ENCODE results near the gene ARHGAP32.
"Not testable (repeated sequence)": the region's sequence is repeated elsewhere in the genome, so short reads cannot be mapped to it uniquely, and the experiment has no call there.

ARHGAP32 gene

DNA sequence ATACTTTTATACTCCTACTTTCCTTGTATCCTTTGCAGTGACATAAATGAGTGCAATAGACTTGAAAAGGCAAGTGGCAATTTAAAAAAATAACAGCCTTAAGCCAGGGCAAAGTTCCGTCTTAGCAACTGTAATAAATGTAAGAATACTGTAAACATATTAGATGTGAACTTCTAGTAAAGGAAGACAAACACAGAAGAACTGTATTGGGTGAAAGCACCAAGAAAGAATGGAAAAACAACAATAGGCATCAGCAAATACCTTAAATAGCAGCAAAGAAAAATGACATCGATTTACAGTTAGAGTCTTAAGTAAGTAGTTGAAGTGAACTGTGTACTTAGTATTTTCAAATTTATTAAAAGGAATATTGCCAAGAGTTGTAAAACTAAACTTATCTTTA lies 174.0 kb downstream of the ARHGAP32 start:
- no peak for FAIRE-seq

- FAIRE-seq: no peak
Observed at GRCh38 chr11:129013737-129014475, 178.2 kb downstream of the ARHGAP32 start.

GRCh38 chr11:129012880-129013279 lies 179.2 kb downstream of the ARHGAP32 start:
- FAIRE-seq: no peak

DNA sequence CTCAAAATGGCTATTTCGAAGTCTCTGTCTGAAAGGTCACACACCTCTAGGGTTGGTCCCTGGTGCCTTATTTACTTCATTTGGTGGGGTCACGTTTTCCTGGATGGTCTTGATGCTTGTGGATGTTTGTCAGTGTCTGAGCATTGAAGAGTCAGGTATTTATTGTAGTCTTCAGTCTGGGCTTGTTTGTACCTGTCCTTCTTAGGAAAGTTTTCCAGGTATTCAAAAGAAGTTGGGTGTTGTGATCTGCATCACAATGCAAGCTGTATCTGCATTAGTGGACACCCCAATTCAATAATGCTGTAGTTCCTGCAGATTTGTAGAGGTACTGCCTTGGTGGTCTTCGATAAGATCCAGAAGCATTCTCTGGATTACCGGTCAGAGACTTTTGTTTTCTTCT lies 186.0 kb downstream of the ARHGAP32 start:
- FAIRE-seq: no peak

DNA sequence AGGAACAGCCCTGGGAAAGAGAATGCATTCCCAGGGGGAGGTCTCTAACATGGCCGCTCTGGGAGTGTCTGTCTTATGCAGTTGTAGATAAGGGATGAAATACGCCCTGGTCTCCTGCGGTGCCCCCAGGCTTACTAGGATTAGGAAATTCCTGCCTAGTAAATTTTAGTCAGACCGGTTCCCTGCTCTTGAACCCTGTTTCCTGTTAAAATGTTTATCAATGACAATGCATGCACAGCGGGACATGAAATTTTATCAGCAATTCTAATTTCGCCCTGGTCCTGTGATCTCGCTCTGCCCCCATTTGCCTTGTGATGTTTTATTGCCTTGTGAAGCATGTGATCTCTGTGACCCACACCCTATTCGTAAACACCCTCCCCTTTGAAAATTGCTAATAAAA lies 193.0 kb downstream of the ARHGAP32 start:
- FAIRE-seq: not testable (repeated sequence)

- no peak for FAIRE-seq
Observed at GRCh38 chr11:128988242-128988970, 203.7 kb downstream of the ARHGAP32 start.

GRCh38 chr11:128985880-128986279 lies 206.2 kb downstream of the ARHGAP32 start:
- no peak for FAIRE-seq

DNA sequence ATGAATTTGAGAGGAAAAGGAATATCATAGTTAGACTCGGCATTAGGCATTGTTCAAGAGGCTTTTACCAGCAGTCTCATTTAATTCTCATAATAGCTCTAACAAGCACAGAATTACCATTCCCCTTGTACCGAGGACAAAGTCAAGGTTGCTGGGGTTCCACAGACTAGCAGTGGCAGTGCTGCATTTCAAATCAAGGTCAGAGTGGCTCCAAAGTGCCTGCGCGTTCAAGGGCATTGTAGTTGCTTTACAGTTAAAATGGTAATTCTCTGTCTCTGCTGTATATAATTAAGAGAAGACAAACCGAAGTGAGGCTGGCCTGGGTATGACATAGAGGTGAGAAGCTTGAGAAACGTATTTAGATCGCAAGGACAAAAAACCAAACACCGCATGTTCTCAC lies 209.1 kb downstream of the ARHGAP32 start:
- no peak for FAIRE-seq

DNA sequence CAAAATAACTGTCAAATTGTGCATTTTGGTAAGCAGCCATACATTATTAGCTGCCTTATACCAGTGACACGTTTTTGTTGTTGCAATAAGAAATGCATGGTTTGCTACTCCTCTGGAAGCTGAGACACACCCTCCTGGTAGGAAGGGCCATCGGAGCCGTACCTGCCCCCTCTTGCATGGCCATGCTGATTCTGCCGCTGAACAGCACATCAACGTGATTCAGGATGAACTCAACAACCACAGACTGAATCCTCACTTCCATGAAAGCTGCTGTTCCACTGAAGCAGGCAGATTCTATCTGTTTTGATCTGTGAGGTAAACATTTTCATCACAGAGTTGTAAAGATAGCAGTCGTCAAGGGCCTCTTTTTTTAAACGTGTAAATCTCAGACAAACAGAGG lies 210.9 kb downstream of the ARHGAP32 start:
- no peak for FAIRE-seq

GRCh38 chr11:128970598-128971190 lies 221.4 kb downstream of the ARHGAP32 start:
- no peak for FAIRE-seq

- FAIRE-seq: no peak
Observed at GRCh38 chr11:128968916-128969315, 223.2 kb downstream of the ARHGAP32 start.

GRCh38 chr11:128967578-128967977 lies 224.5 kb downstream of the ARHGAP32 start:
- no peak for FAIRE-seq

DNA sequence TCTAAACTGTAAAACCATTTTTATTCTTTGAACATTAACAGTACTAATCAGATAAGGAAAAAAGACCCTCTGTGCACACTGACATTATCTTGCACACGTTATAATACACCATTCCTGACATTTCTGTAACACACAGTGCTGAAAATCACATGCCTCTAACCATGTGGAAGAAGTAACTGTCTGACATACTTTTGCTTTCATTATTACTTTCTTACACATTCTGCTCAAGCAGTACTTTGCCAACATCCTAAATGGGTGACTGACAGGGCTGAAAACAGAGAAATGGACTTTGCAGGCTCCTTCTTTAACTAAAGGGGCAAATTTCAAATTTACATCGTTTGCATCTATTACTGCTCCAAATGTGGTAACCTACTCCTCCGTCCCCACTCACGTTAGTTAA lies 226.6 kb downstream of the ARHGAP32 start:
- FAIRE-seq: no peak

GRCh38 chr11:128964463-128964930 lies 227.6 kb downstream of the ARHGAP32 start:
- no peak for FAIRE-seq

GRCh38 chr11:128963744-128964325 lies 228.3 kb downstream of the ARHGAP32 start:
- FAIRE-seq: no peak

DNA sequence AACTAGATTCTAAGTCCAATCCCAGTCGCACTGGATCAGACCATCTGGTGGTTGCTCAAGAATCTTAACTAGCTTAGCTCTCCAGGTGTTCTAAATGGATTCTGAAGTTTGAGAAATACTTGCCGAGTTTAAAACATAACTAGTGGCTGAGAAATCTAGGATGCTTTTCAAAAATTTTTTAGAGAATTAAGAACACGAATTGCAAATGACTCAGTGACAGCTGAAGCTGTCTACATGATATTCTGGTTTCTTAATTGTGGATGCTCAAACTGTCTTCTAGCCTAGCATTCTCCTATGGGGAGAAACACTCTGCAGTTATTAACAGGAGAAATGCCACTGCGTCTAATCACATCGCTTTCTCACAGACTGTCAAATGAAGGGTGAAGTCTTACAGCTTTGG lies 229.2 kb downstream of the ARHGAP32 start:
- no peak for FAIRE-seq

DNA sequence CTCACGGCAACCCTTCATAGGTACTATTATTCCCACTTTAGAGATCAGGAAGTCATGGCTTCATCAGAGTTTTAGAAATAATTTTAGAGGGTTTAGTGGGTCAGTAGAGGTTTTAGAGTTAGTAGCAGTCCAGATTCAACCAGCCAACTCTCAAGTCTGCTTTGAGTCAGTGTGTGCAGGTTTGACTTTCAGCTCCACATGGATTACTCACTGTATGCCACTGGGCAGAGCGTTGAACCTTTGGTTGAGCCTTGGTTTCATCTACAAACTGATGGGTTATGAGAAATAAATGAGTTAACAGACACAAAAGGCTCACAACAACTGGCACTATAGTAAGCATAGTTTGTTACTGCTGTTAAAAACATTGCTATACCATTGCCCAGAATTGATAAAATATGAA lies 230.5 kb downstream of the ARHGAP32 start:
- FAIRE-seq: no peak

- FAIRE-seq: no peak
Observed at GRCh38 chr11:128957202-128957482, 235.0 kb downstream of the ARHGAP32 start.

GRCh38 chr11:128956401-128957201 lies 235.5 kb downstream of the ARHGAP32 start:
- FAIRE-seq: peak; percentile 92

DNA sequence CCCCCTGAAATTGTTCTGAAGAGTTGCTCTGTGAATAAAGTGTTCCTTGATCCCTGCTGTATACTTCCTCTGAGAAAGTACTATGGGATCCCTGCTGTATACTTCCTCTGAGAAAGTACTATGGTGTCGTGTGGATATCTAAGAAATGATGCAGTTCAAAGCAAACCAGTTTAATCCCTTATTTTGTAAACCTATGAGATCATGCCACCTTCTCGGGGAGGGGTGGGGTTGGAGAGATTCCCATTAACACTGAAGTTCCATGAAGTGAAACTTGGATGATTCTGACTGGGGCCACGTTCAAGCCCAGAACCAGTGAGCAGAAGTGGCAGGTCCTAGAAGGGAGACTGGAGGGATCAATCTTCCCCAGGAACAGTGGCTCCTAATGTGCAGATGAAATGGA lies 236.5 kb downstream of the ARHGAP32 start:
- FAIRE-seq: no peak

- FAIRE-seq: no peak
Observed at GRCh38 chr11:128953151-128953550, 239.0 kb downstream of the ARHGAP32 start.

- FAIRE-seq: no peak
Observed at GRCh38 chr11:128949791-128950454, 242.2 kb downstream of the ARHGAP32 start.
